Fibroblast of peridontal ligament (primary cell): ENCODE measurements around the gene MFNG.
"Not testable (repeated sequence)": the region's sequence is repeated elsewhere in the genome, so short reads cannot be mapped to it uniquely, and the experiment has no call there.

Experiments used
- DNase-seq: peaks from one replicate; pipeline ENCODE4 v3.0.0-alpha.2; 2010; ENCODE audit errors: extremely low read depth

The MFNG gene

GRCh38 chr22:37486224-37486845 lies at the start of gene MFNG:
MFNG (minus strand) TSS chr22:37486384; CDS start chr22:37486177, 207 bp downstream.
- DNase-seq, result peak; percentile 4

- DNase-seq, result no peak
Observed at GRCh38 chr22:37535159-37535558, 49.0 kb upstream of the MFNG start.

- DNase-seq, result no peak
Observed at GRCh38 chr22:37534445-37534844, 48.3 kb upstream of the MFNG start.

GRCh38 chr22:37533995-37534394 lies 47.8 kb upstream of the MFNG start:
- DNase-seq, result peak; percentile 92

GRCh38 chr22:37529652-37530345 lies 43.6 kb upstream of the MFNG start:
- DNase-seq, result no peak

GRCh38 chr22:37527952-37528351 lies 41.8 kb upstream of the MFNG start:
- not testable (repeated sequence) for DNase-seq

GRCh38 chr22:37527081-37527752 lies 41.0 kb upstream of the MFNG start:
- DNase-seq, result not testable (repeated sequence)

- peak; percentile 30 for DNase-seq
Observed at GRCh38 chr22:37526376-37526775, 40.2 kb upstream of the MFNG start.

GRCh38 chr22:37525746-37526350 lies 39.7 kb upstream of the MFNG start:
- DNase-seq, result no peak

- peak; percentile 62 for DNase-seq
Observed at GRCh38 chr22:37525073-37525745, 39.0 kb upstream of the MFNG start.

GRCh38 chr22:37522482-37522881 lies 36.3 kb upstream of the MFNG start:
- DNase-seq, result no peak

GRCh38 chr22:37521236-37521739 lies 35.1 kb upstream of the MFNG start:
- DNase-seq, result no peak

- DNase-seq, result no peak
Observed at GRCh38 chr22:37520776-37521191, 34.6 kb upstream of the MFNG start.

GRCh38 chr22:37519268-37520195 lies 33.3 kb upstream of the MFNG start, which contains the start of gene CARD10:
CARD10 (minus strand) TSS chr22:37519415; CDS start chr22:37519200, 215 bp downstream.
- no peak for DNase-seq

- DNase-seq, result no peak
Observed at GRCh38 chr22:37518509-37519267, 32.5 kb upstream of the MFNG start.

- no peak for DNase-seq
Observed at GRCh38 chr22:37517826-37518450, 31.8 kb upstream of the MFNG start.

GRCh38 chr22:37516456-37516855 lies 30.3 kb upstream of the MFNG start:
- no peak for DNase-seq

- no peak for DNase-seq
Observed at GRCh38 chr22:37515901-37516300, 29.7 kb upstream of the MFNG start.

- DNase-seq, result no peak
Observed at GRCh38 chr22:37514526-37515051, 28.4 kb upstream of the MFNG start.
